Caco-2 (cell line): Measurements from ENCODE around the gene FUBP3. TPM values are rescaled to one million over a fixed set of nuclear protein-coding genes. Genes with fewer than 3 reads are reported as not detected.

Source experiments
- BruUV-seq: library from RNA; stranded (reverse); fragments of 400-500 nt; replicated peaks from 2 replicates; lab custom pipeline; 2021; lab: Mats Ljungman, UMichigan
- CTCF ChIA-PET: fragments of 300-600 bp; sonication (Branson Sonifier 250); formaldehyde crosslinking; loops from one replicate; lab custom pipeline; 2022; ENCODE audit warnings: antibody characterized with exemption; lab: Charles Lee
- POLR2A ChIA-PET: fragments of 300-600 bp; sonication (Branson Sonifier 250); formaldehyde crosslinking; loops from one replicate; lab custom pipeline; 2022; ENCODE audit warnings: antibody characterized with exemption; lab: Charles Lee
- DNase-seq, 2 experiments: peaks; one replicate each; pipeline versions ENCODE4 v3.0.0 to v3.0.0-alpha.2; 2020 to 2022
- H3K27me3 ChIP-seq: replicated peaks from 2 replicates; pipeline ENCODE4 v1.6.0; 2011; ENCODE audit warnings: low read length; ENCODE audit not compliant: control insufficient read depth, insufficient read depth
- H3K36me3 ChIP-seq: 2 replicates; pipeline ENCODE4 v1.5.1; 2011; ENCODE audit warnings: low read length; ENCODE audit not compliant: control insufficient read depth, insufficient read depth
- H3K4me1 ChIP-seq: fragments of 250-450 bp; sonication (Bioruptor Pico); 2 replicates; pipeline ENCODE4 v1.5.1; 2020; ENCODE audit warnings: mild to moderate bottlenecking
- H3K4me3 ChIP-seq: 2 replicates; pipeline ENCODE4 v1.5.1; 2011; ENCODE audit warnings: low read depth, mild to moderate bottlenecking, control low read depth, low read length
- H3K9me3 ChIP-seq: fragments of 250-450 bp; sonication (Bioruptor Pico); 2 replicates; pipeline ENCODE4 v1.5.1; 2020; ENCODE audit warnings: mild to moderate bottlenecking, moderate library complexity
- H3K27ac Mint-ChIP-seq: one replicate; pipeline ENCODE4 v1.8.0; 2022; ENCODE audit warnings: mixed read lengths; ENCODE audit not compliant: unreplicated experiment
- H3K27me3 Mint-ChIP-seq: one replicate; pipeline ENCODE4 v1.8.0; 2022; ENCODE audit warnings: mixed read lengths; ENCODE audit not compliant: insufficient read depth, unreplicated experiment
- H3K36me3 Mint-ChIP-seq: one replicate; pipeline ENCODE4 v1.8.0; 2022; ENCODE audit warnings: mild to moderate bottlenecking, mixed read lengths; ENCODE audit not compliant: insufficient read depth, unreplicated experiment
- H3K4me1 Mint-ChIP-seq: one replicate; pipeline ENCODE4 v1.8.0; 2022; ENCODE audit warnings: low read depth, mixed read lengths; ENCODE audit not compliant: unreplicated experiment
- H3K4me3 Mint-ChIP-seq: one replicate; pipeline ENCODE4 v1.8.0; 2022; ENCODE audit warnings: mild to moderate bottlenecking, moderate library complexity, mixed read lengths; ENCODE audit not compliant: unreplicated experiment
- H3K9me3 Mint-ChIP-seq: one replicate; pipeline ENCODE4 v1.8.0; 2022; ENCODE audit warnings: mixed read lengths; ENCODE audit not compliant: unreplicated experiment
- intact Hi-C: fragments of 100-400 bp; cut with micrococcal nuclease; formaldehyde crosslinking; loops from one replicate; pipeline ENCODE4 v1.10.0; 2022; ENCODE audit not compliant: unreplicated experiment
- total RNA-seq: library from RNA; stranded (reverse); gene quantifications from 2 replicates; pipeline ENCODE4 v1.2.3, GENCODE V29; 2022
- TF ChIP-seq, protein P1 (sequence below), 2 experiments: fragments of 200-600 bp in 1 of 2; IDR thresholded peaks; 1 replicate in 1 of 2; 2 replicates in 1 of 2; pipeline versions ENCODE4 v1.5.1 to v1.8.0; 2011 to 2022; ENCODE audit warnings: antibody characterized with exemption in 1 of 2, control low read depth in 1 of 2, inconsistent platforms in 1 of 2, low read depth in 1 of 2, low read length in 1 of 2, mild to moderate bottlenecking in 1 of 2, moderate library complexity in 1 of 2; ENCODE audit not compliant: insufficient read depth in 1 of 2, severe bottlenecking in 1 of 2, unreplicated experiment in 1 of 2

The FUBP3 gene
- total RNA-seq, 1 experiment from 2014 or later = 76.1 TPM

DNA sequence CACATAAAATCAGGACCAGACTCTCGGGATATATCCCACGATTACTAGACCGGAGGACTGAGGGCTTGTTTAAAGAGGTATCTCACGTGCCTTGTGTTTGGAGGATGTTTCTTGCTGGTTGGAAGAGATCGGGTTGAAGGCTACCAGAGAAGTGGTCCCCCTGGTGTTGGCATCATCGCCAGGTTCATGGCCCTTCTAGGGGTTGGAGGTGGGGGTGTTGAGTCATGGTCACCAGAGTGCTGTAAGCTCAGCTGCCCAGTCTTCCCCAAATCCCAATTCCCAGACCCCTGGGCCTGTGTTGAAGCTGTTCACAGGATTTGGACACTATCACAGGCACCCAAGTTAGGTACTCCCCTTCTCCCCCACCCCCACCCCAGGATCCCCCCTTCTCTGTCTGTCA is 55.9 kb downstream of the FUBP3 start:
- no peaks in the 10 kb centered on the region for H3K9me3 Mint-ChIP-seq
- H3K4me1 Mint-ChIP-seq = no peaks in the 10 kb centered on the region
- no peak overlapping the region for H3K4me3 Mint-ChIP-seq
- H3K27me3 Mint-ChIP-seq = no peaks in the 10 kb centered on the region
- intact Hi-C loops = no loop called here
- peaks cover 67% of the 10 kb centered on the region for H3K36me3 Mint-ChIP-seq
- no TSS peak for BruUV-seq
- DNase-seq = no peak
- TF ChIP-seq, protein P1, sequence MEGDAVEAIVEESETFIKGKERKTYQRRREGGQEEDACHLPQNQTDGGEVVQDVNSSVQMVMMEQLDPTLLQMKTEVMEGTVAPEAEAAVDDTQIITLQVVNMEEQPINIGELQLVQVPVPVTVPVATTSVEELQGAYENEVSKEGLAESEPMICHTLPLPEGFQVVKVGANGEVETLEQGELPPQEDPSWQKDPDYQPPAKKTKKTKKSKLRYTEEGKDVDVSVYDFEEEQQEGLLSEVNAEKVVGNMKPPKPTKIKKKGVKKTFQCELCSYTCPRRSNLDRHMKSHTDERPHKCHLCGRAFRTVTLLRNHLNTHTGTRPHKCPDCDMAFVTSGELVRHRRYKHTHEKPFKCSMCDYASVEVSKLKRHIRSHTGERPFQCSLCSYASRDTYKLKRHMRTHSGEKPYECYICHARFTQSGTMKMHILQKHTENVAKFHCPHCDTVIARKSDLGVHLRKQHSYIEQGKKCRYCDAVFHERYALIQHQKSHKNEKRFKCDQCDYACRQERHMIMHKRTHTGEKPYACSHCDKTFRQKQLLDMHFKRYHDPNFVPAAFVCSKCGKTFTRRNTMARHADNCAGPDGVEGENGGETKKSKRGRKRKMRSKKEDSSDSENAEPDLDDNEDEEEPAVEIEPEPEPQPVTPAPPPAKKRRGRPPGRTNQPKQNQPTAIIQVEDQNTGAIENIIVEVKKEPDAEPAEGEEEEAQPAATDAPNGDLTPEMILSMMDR (IDR thresholded peaks at IDR 0.05; ENCODE audit: insufficient read depth in 1 of 2, low read depth in 1 of 2, low read length in 1 of 2, severe bottlenecking in 1 of 2, unreplicated experiment in 1 of 2) = no peak
- Histone ChIP-seq H3K4me1 (no peaks in the 10 kb centered on the region), H3K27me3 (no peaks in the 10 kb centered on the region), H3K9me3 (no peaks in the 10 kb centered on the region), H3K4me3 (no peak overlapping the region), H3K36me3 (no peaks in the 10 kb centered on the region; the same call in none of the 2 replicates)
- ChIA-PET POLR2A (no interaction called here), CTCF (no interaction called here)
- no peak overlapping the region for H3K27ac Mint-ChIP-seq

DNA sequence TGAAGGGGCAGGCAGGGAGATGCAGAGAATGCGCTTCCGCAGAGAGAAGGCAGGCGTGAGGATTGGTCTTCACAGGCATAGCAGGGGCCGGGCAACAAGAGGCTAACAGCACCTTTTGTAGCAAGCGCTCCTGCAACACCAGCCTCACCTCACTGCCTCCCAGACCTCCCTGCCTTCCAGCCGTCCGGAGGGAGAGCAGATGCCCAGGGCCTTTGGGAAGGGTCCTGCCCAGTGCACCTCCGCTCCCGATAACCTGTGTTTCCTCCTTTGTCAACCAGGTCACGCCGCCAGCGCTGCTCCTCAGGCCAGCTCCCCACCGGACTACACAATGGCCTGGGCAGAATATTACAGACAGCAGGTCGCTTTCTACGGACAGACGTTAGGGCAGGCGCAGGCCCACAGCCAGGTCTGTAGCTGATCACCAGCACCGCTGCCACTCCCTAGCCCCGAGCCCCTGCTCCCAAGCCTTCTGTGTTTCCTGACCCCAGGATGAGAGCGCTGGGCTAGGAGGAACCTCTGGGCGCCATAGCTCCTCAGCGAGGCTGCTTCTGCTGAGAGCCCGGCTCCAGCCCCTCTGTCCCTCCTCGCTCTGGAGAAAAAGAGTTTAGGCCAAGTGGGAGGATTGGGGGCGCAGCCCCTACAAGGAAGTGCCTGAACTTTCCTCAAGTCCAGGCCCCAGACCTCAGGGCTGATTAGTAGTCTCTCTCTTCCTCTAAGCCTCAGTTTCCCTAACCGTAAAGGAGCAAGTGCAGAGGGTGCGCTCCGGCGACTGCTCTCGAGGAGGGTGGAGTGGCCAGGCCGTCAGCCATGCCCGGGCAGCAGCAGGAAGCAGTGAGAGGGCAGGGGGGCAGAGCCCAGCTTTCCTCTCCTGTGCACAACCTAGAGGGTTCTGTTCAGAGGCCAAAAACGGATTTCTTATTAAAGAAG is 56.6 kb downstream of the FUBP3 start:
- POLR2A ChIA-PET = no interaction called here
- Histone ChIP-seq H3K4me3 (no peak overlapping the region), H3K36me3 (no peaks in the 10 kb centered on the region; the same call in none of the 2 replicates), H3K4me1 (no peaks in the 10 kb centered on the region), H3K27me3 (no peaks in the 10 kb centered on the region), H3K9me3 (no peaks in the 10 kb centered on the region)
- peaks cover 64% of the 10 kb centered on the region for H3K36me3 Mint-ChIP-seq
- intact Hi-C loops = no loop called here
- CTCF ChIA-PET = interaction anchor here (0.6 kb wide), 2 partner anchors 356 to 1936 kb away, joined by 3 to 4 read pairs; no protein-coding TSS in a partner anchor
- H3K9me3 Mint-ChIP-seq = no peaks in the 10 kb centered on the region
- no peak overlapping the region for H3K4me3 Mint-ChIP-seq
- TF ChIP-seq, protein P1 (IDR thresholded peaks at IDR 0.05; ENCODE audit: insufficient read depth in 1 of 2, low read depth in 1 of 2, low read length in 1 of 2, severe bottlenecking in 1 of 2, unreplicated experiment in 1 of 2) = no peak
- H3K27ac Mint-ChIP-seq = no peak overlapping the region
- H3K4me1 Mint-ChIP-seq = no peaks in the 10 kb centered on the region
- BruUV-seq = no TSS peak
- H3K27me3 Mint-ChIP-seq = no peaks in the 10 kb centered on the region
- no peak for DNase-seq

DNA sequence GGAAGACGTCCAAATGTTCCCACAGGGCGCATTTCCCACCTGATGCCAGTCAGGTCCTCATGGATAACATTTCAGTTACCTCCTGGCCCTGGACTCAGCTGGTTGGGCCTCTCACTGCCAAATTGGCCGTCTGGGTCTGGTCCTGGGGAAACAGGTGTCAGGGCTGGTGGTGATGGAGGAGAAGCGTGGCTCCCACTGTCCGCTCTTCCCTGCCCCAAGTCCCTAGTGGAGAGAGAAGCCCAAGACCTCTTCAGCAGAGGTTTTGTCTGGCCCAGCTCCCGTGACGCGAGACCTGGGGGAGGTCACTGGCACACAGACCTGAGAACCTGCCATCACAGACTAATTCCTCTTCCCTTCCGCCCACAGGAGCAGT is 57.3 kb downstream of the FUBP3 start:
- no peak overlapping the region for H3K4me3 Mint-ChIP-seq
- no peak for DNase-seq
- H3K36me3 Mint-ChIP-seq = peaks cover 60% of the 10 kb centered on the region
- no peaks in the 10 kb centered on the region for H3K9me3 Mint-ChIP-seq
- H3K9me3 ChIP-seq = no peaks in the 10 kb centered on the region
- no peaks in the 10 kb centered on the region for H3K27me3 ChIP-seq
- CTCF ChIA-PET = interaction anchor here (0.6 kb wide), 2 partner anchors 357 to 1937 kb away, joined by 3 to 4 read pairs; no protein-coding TSS in a partner anchor
- POLR2A ChIA-PET = no interaction called here
- no peaks in the 10 kb centered on the region for H3K4me1 Mint-ChIP-seq
- TF ChIP-seq, protein P1 (IDR thresholded peaks at IDR 0.05; ENCODE audit: insufficient read depth in 1 of 2, low read depth in 1 of 2, low read length in 1 of 2, severe bottlenecking in 1 of 2, unreplicated experiment in 1 of 2) = no peak
- no peaks in the 10 kb centered on the region for H3K27me3 Mint-ChIP-seq
- no peak overlapping the region for H3K4me3 ChIP-seq
- H3K36me3 ChIP-seq = no peaks in the 10 kb centered on the region; the same call in none of the 2 replicates
- BruUV-seq = no TSS peak
- no peak overlapping the region for H3K27ac Mint-ChIP-seq
- no peaks in the 10 kb centered on the region for H3K4me1 ChIP-seq
- intact Hi-C loops = no loop called here
